GM18951 (cell line): ENCODE measurements around the gene RIPK1.
A peak's percentile ranks its signal among the peaks of the same experiment; 100 is the strongest.

ENCODE experiments used
- POLR2A ChIP-seq: IDR thresholded peaks from 4 replicates; pipeline ENCODE4 v1.6.1; 2011; ENCODE audit warnings: mild to moderate bottlenecking; ENCODE audit not compliant: insufficient read length, insufficient read depth; ENCODE audit errors: extremely low read depth
- in situ Hi-C: fragments of 300-500 bp; cut with MboI; formaldehyde crosslinking; loops from one replicate; pipeline ENCODE4 v1.12.0; 2022; ENCODE audit warnings: low sequenced_read_pairs, mixed read lengths, inconsistent platforms; ENCODE audit not compliant: unreplicated experiment

RIPK1 gene

DNA sequence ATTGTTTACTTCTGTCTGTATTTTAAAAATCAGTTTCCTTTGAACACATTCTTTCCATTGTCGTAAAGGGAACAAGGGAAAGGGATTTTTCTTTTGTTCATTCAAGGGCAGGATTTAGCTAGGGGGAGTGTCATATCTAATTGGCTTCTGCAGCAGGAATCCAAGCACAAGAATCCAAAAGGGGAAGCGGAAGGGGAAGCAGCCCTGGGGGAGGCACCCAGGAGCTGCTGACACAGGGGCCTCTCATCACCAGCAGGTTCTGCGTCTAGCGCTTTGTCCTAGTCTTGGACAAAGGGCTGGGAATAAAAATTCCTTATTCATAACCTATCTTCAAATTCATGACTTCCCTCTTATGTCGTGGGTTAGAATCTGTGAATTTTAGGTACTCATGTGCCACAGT lies 13.7 kb downstream of the RIPK1 start:
- in situ Hi-C loops = no loop called here
- no peak for TF ChIP-seq POLR2A

- in situ Hi-C loops = no loop called here
Measured at GRCh38 chr6:3085074-3085473, 16.8 kb downstream of the RIPK1 start.

DNA sequence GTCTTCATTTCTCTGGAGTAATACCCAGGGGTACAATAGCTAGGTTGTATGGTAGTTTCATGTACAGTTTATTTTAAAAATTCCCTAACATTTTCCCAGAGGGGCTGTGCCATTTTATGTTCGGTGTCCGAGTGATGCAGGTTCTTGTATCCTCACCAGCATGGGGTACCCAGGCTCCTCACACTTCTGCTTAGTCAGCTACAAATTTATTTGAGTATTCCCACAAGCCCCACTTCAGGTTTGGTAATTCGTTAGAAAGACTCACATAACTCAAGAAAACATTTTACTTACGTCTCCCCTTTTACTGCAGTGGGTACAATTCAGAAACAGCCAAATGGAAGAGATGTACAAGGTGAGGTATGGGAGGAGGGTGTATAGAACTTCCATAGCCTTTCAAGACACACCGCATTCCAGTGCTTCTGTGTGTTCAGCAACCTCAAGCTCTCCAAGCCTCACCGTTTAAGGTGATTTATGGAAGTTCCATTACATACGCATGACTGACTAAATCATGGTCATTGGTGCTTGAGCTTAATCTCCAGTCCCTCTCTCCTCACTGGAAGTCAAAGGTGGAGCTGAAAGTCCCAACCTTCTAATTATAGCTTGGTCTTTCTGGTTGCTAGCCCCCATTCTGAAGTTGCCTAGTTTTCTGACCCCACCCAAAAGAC lies 18.1 kb downstream of the RIPK1 start:
- in situ Hi-C loops = no loop called here
- TF ChIP-seq POLR2A = no peak

More at GRCh38 chr6:3085074-3085473, 16.8 kb downstream of the RIPK1 start:
- TF ChIP-seq POLR2A = no peak

DNA sequence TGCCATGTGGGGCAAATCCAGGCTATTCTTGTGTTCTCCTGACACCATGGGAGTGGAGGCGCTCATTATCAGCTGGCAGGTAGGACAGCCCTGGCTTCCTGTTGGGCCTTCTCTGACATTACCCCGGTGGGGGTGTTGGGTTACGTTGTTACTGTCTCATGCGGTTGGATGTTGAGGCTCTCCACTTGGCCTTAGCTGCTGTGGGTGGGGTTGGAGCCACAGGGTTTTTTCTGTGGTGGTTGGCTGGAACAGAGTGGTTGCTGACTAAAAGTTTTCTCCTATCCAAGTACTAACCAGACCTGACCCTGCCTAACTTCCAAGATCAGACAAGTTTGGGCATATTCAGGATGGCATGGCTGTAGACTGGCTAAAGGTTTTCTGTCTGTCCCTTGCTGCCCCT lies 20.2 kb downstream of the RIPK1 start:
- in situ Hi-C loops = no loop called here
- TF ChIP-seq POLR2A = no peak

- no peak for TF ChIP-seq POLR2A
- in situ Hi-C loops = no loop called here
Measured at GRCh38 chr6:3088968-3089367, 20.7 kb downstream of the RIPK1 start.

GRCh38 chr6:3090013-3090412 lies 21.7 kb downstream of the RIPK1 start:
- in situ Hi-C loops = no loop called here

DNA sequence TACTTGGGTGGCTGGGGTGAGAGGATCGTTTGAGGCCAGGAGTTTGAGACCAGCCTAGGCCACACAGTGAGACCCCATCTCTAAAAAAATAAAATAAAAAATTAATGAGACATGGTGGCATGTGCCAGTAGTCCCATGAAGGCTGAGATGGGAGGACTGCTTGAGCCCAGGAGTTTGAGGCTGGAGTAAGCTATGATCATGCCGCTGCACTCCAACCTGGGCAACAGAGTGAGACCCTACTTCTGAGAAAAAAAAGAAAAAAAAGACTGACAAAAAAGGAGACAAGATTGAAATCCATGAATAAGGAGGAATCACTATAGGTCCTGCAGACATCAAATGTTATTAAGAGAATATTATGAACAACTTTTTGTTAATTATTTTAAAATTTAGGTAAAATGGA lies 26.5 kb downstream of the RIPK1 start:
- in situ Hi-C loops = no loop called here
- TF ChIP-seq POLR2A = no peak

More at GRCh38 chr6:3090013-3090412, 21.7 kb downstream of the RIPK1 start:
- TF ChIP-seq POLR2A = no peak

GRCh38 chr6:3102875-3103274 lies 34.6 kb downstream of the RIPK1 start:
- in situ Hi-C loops = no loop called here

DNA sequence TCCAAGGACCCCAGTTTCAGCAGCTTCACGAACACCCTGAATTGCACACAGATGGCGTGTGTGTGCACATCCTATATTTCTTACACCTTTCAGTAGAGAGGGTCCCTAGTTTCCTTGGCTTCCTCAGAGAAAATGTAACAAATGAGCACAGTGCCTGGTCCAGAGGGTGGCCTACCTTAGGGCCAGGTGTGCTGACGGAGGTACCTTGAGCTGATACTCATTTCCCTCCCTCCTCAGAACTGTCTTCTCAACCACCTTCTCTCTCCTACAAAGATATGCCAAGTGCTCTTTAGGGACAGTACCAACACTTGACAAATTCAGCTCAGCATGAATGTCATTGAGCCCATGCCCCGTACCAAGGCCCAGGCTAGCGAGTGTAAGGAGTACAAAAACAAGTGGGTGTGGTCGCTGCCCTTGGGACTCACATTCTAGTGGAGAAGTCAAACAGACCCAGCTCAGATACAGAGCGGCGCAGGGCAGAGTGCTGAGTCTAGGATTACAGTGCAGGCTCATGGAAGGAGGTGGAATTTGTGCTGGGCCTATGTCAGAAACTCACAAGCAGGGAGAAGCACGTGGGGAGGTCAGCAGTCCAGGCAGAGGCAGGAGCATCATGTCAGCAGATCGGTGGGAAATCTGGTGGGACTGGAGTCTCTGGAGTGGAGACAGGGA lies 40.6 kb downstream of the RIPK1 start:
- TF ChIP-seq POLR2A = no peak
- in situ Hi-C loops = no loop called here

More at GRCh38 chr6:3102875-3103274, 34.6 kb downstream of the RIPK1 start:
- no peak for TF ChIP-seq POLR2A

DNA sequence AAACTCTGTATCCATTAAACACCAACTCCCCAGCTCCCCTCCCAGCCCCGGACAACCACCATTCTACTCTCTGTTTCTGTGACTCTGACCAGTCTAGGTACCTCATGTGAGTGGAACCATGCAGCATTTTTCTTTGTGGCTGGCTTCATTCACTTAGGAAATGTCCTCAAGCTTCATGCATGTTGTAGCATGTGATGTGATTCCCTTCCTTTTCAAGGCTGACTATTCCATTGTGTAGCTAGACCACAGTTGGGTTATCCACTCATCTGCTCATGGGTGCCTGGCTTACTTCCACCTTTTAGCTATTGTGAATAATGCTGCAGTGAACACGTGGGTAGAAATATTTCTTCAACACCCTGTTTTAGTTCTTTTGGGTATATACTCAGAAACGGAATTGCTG lies 41.5 kb downstream of the RIPK1 start:
- in situ Hi-C loops = no loop called here
- TF ChIP-seq POLR2A = no peak

- in situ Hi-C loops = no loop called here
- no peak for TF ChIP-seq POLR2A
Measured at GRCh38 chr6:3114377-3114776, 46.1 kb downstream of the RIPK1 start.

GRCh38 chr6:3117912-3118352 lies 49.6 kb downstream of the RIPK1 start:
- TF ChIP-seq POLR2A = no peak
- in situ Hi-C loops = no loop called here

DNA sequence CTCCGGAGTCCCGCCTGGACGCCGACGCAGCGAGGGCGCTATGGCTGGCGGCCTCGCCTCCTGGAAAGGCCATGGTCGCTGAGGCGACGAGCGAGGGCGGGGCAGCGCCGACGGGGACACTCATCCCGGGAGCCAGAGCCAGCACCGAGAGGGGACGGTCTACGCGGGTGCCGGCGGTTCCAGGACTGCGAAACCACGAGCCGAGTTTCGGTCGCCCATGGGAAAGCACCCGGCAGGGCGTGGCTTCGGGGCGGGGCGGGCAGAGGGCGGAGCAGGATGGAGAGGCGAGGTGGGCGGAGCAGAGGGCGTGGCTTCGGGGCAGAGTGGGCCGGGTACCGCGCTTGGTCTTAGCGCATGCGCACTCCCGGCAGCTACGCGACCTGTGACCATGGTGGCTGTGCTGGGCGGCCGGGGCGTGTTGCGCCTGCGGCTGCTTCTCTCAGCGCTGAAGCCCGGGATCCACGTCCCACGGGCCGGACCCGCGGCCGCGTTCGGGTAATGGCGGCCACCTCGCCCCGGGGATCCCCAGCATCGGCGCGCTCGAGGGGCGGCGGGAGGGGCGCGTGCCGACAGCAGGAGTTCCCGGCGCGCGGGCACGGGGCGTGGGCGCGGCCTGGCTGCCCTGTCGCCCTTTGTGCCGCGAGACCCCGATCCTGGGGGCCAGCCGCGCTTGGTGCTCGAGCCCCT lies 50.2 kb downstream of the RIPK1 start, which contains the start of gene BPHL:
Gene BPHL, plus strand, starts transcription at position 359 of the 687 bp plus-strand sequence. Its CDS starts 30 bp downstream, at position 389.
- peak; percentile 84 for TF ChIP-seq POLR2A
- in situ Hi-C loops = no loop called here

GRCh38 chr6:3119040-3119723 lies 50.9 kb downstream of the RIPK1 start:
- in situ Hi-C loops = no loop called here
- TF ChIP-seq POLR2A = no peak

GRCh38 chr6:3120765-3121089 lies 52.4 kb downstream of the RIPK1 start:
- no peak for TF ChIP-seq POLR2A
- in situ Hi-C loops = loop anchor here (10.0 kb wide), 1 partner anchor 134 kb away; the partner anchor contains the start of gene PSMG4
